Activated CD8-positive, alpha-beta memory T cell treated with anti-CD3 and anti-CD28 coated beads, Interleukin-2, amount 50 U/mL, for 4 hours (primary cell): ENCODE results near the gene LAMA3.

Experiments
- DNase-seq: peaks from one replicate; pipeline ENCODE4 v3.0.0-alpha.2; 2020

LAMA3 gene

GRCh38 chr18:23855721-23856120 is 166.5 kb downstream of the LAMA3 start:
- no peak for DNase-seq

- DNase-seq = no peak
Observed at GRCh38 chr18:23856466-23857163, 167.4 kb downstream of the LAMA3 start.

- DNase-seq = no peak
Observed at GRCh38 chr18:23857164-23857552, 167.9 kb downstream of the LAMA3 start.

GRCh38 chr18:23857756-23858155 is 168.5 kb downstream of the LAMA3 start:
- no peak for DNase-seq

- no peak for DNase-seq
Observed at GRCh38 chr18:23859466-23860336, 170.4 kb downstream of the LAMA3 start.

GRCh38 chr18:23861326-23861725 is 172.1 kb downstream of the LAMA3 start:
- no peak for DNase-seq

- no peak for DNase-seq
Observed at GRCh38 chr18:23861805-23862470, 172.7 kb downstream of the LAMA3 start.

GRCh38 chr18:23864624-23865023 is 175.4 kb downstream of the LAMA3 start:
- no peak for DNase-seq

- DNase-seq = no peak
Observed at GRCh38 chr18:23867006-23867405, 177.8 kb downstream of the LAMA3 start.

GRCh38 chr18:23868136-23868785 is 179.0 kb downstream of the LAMA3 start:
- no peak for DNase-seq

GRCh38 chr18:23870676-23871380 is 181.6 kb downstream of the LAMA3 start:
- no peak for DNase-seq

GRCh38 chr18:23871410-23871809 is 182.2 kb downstream of the LAMA3 start:
- peak; percentile 71 for DNase-seq

- peak; percentile 64 for DNase-seq
Observed at GRCh38 chr18:23872701-23873550, 183.7 kb downstream of the LAMA3 start.

- DNase-seq = no peak
Observed at GRCh38 chr18:23875966-23876895, 187.0 kb downstream of the LAMA3 start.

- DNase-seq = no peak
Observed at GRCh38 chr18:23876921-23877320, 187.7 kb downstream of the LAMA3 start.

- DNase-seq = no peak
Observed at GRCh38 chr18:23877371-23877770, 188.1 kb downstream of the LAMA3 start.

GRCh38 chr18:23878336-23878900 is 189.2 kb downstream of the LAMA3 start:
- no peak for DNase-seq

- DNase-seq = no peak
Observed at GRCh38 chr18:23879126-23879525, 189.9 kb downstream of the LAMA3 start.

GRCh38 chr18:23879544-23879943 is 190.3 kb downstream of the LAMA3 start:
- DNase-seq = no peak

GRCh38 chr18:23879966-23880565 is 190.8 kb downstream of the LAMA3 start:
- no peak for DNase-seq
